GM18508 (cell line): Measurements from ENCODE around the gene HOTAIR.

Experiments used
- ATAC-seq: cut with Tn5 transposase; IDR thresholded peaks from one replicate; pipeline ENCODE4 v1.9.1; 2021; ENCODE audit warnings: moderate number of reproducible peaks; ENCODE audit not compliant: insufficient read depth, unreplicated experiment

Gene HOTAIR

GRCh38 chr12:54000116-54001114 is 25.7 kb upstream of the HOTAIR start, which contains the start of gene HOXC9:
TSS of gene HOXC9 (plus strand) at chr12:54000161. CDS start at chr12:54000189, 28 bp downstream.
- no peak for ATAC-seq

GRCh38 chr12:53999559-54000115 is 24.9 kb upstream of the HOTAIR start:
- ATAC-seq, result no peak

GRCh38 chr12:53998900-53999236 is 24.1 kb upstream of the HOTAIR start:
- ATAC-seq, result no peak

GRCh38 chr12:53998110-53998899 is 23.6 kb upstream of the HOTAIR start:
- no peak for ATAC-seq

- no peak for ATAC-seq
Observed at GRCh38 chr12:53997204-53998109, 22.7 kb upstream of the HOTAIR start.

- ATAC-seq, result no peak
Observed at GRCh38 chr12:53996240-53997203, 21.8 kb upstream of the HOTAIR start.

GRCh38 chr12:53995378-53996239 is 20.9 kb upstream of the HOTAIR start:
- no peak for ATAC-seq

- ATAC-seq, result no peak
Observed at GRCh38 chr12:53995002-53995377, 20.2 kb upstream of the HOTAIR start.

GRCh38 chr12:53994264-53995001 is 19.7 kb upstream of the HOTAIR start:
- no peak for ATAC-seq

GRCh38 chr12:53994009-53994263 is 19.2 kb upstream of the HOTAIR start:
- ATAC-seq, result no peak

- no peak for ATAC-seq
Observed at GRCh38 chr12:53993162-53994008, 18.6 kb upstream of the HOTAIR start.

GRCh38 chr12:53992377-53992889 is 17.7 kb upstream of the HOTAIR start:
- no peak for ATAC-seq

- ATAC-seq, result no peak
Observed at GRCh38 chr12:53991077-53991460, 16.3 kb upstream of the HOTAIR start.

GRCh38 chr12:53990311-53991076 is 15.7 kb upstream of the HOTAIR start:
- ATAC-seq, result no peak

- ATAC-seq, result no peak
Observed at GRCh38 chr12:53989227-53990113, 14.7 kb upstream of the HOTAIR start.
